Smooth muscle cell of the coronary artery (primary cell): ENCODE measurements around the gene ANKRD18B. TPM values are rescaled to one million over a fixed set of nuclear protein-coding genes. Genes with fewer than 3 reads are reported as not detected.

Experiments
- total RNA-seq: library from RNA; depleted of rRNA; stranded (reverse); fragments of >200 nt; gene quantifications from 2 replicates; pipeline ENCODE4 v1.2.3, GENCODE V29; 2014; ENCODE audit warnings: low replicate concordance

The ANKRD18B gene
- 0.83 TPM in 1 of 2 replicates, not detected in the other for total RNA-seq

DNA sequence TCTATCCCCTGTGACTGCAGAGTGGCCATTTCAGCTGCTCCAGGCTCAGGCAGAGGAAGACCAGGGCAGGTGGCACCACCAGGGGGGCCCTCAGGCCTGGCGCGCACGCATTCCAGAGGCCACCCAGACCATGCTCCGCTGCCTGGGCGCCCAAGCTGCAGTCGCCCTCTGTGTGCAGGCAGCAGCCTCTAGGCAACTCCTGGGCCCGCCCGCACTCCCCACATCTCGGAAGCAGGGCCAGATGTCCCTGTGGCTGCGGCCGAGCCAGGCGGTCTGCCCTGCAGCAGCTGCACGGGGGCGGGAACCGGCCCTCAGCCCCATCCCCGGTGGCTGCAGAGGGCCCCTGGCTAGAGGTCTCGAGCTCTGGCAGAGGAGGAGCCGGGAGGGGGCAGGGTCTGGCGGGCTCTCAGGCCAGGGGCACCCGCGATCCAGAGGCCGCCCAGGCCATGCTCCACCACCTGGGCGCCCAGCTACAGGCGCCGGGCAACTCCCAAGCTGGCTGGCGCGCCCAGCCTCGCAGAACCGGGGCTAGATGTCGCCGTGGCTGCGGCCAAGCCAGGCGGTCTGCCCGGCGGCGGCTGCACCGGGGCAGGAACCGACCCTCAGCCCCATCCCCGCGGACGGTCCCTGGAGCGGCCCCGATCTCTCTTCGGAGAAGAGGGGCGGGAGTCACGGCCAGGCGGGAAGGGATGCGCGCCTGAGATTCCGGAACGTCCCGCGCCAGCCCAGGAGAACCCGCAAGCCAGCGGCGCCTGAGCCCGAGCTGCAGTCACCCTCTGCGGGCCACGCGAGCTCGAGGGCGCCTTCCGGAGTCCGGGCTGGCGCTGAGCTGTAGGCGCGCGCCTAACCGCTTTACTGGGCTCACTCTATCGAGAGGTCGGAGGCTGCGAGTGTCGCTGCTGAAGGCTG is at the start of gene ANKRD18B:
Gene ANKRD18B (plus strand): TSS at position 855 of the 909 bp plus-strand sequence. CDS start 239 bp downstream, outside the sequence.

Other genes starting within 250 kb of the ANKRD18B start
- 17.4 and 25.4 TPM in 2 replicates for gene NFX1, start 233.7 kb upstream of the ANKRD18B start, total RNA-seq
- 1.6 TPM in 1 of 2 replicates, not detected in the other for gene AQP7, start 121.7 kb upstream of the ANKRD18B start, total RNA-seq
- gene AQP3, start 76.7 kb upstream of the ANKRD18B start, total RNA-seq: 1.3 and 1.5 TPM in 2 replicates
- gene NOL6, start 50.3 kb upstream of the ANKRD18B start, total RNA-seq: 18.0 and 27.1 TPM in 2 replicates